HepG2 (cell line): ENCODE data around the gene SLC9A9. TPM values are rescaled to one million over a fixed set of nuclear protein-coding genes. Genes with fewer than 3 reads are reported as not detected.

ENCODE experiments used
- ATAC-seq: fragments of 200-7000 bp; cut with Tn5 transposase; 3 replicates; pipeline ENCODE4 v1.9.1; 2020; ENCODE audit warnings: mild to moderate bottlenecking, moderate library complexity
- BruUV-seq: library from RNA; stranded (reverse); fragments of 400-500 nt; replicated peaks from 2 replicates; lab custom pipeline; 2021; lab: Mats Ljungman, UMichigan
- CTCF ChIA-PET: fragments of 300-600 bp; formaldehyde crosslinking; extraction: SDS; loops from one replicate; lab custom pipeline; 2021; ENCODE audit warnings: low total read pairs, inconsistent platforms, low intra/inter-chr PET ratio; lab: Yijun Ruan, JAX
- POLR2A ChIA-PET: fragments of 350-600 bp; sonication (Branson Sonifier 250); formaldehyde crosslinking; loops from one replicate; lab custom pipeline; 2020; ENCODE audit warnings: antibody characterized with exemption, inconsistent platforms; lab: Yijun Ruan, JAX
- DNase-seq: peaks from one replicate; pipeline ENCODE4 v3.0.0-alpha.2; 2015; ENCODE audit warnings: low spot score
- FAIRE-seq: peaks from 3 replicates; lab custom pipeline; 2011; peaks lifted over from hg19 to GRCh38; lab: Jason Lieb, UNC
- H2AFZ ChIP-seq: one replicate; pipeline ENCODE4 v1.6.1; 2011; ENCODE audit warnings: low read length, inconsistent platforms
- H3K27ac ChIP-seq: fragments of 300-600 bp; 3 replicates; pipeline ENCODE4 v1.8.0; 2011; ENCODE audit warnings: mixed run types, mild to moderate bottlenecking, mixed read lengths, low read length, inconsistent platforms; ENCODE audit not compliant: insufficient read depth; ENCODE audit errors: extremely low read length
- H3K27me3 ChIP-seq, 2 experiments: fragments of 200-600 bp in 1 of 2; 2 replicates in 1 of 2; 3 replicates in 1 of 2; pipeline versions ENCODE4 v1.6.0 to v1.8.0; 2011; ENCODE audit warnings: low read length in 2 of 2, mild to moderate bottlenecking in 2 of 2, moderate library complexity in 2 of 2, inconsistent platforms in 1 of 2; ENCODE audit not compliant: insufficient read depth in 2 of 2, control insufficient read depth in 1 of 2
- H3K36me3 ChIP-seq, 2 experiments: fragments of 200-600 bp in 1 of 2; replicated peaks in 1 of 2; 2 replicates in 1 of 2; 3 replicates in 1 of 2; pipeline versions ENCODE4 v1.5.1 to v1.8.0; 2011; ENCODE audit warnings: low read length in 2 of 2, inconsistent platforms in 1 of 2; ENCODE audit not compliant: insufficient read depth in 2 of 2, control insufficient read depth in 1 of 2
- H3K4me1 ChIP-seq: 2 replicates; pipeline ENCODE4 v1.5.1; 2012; ENCODE audit warnings: low read length, inconsistent platforms; ENCODE audit not compliant: insufficient read depth
- H3K4me2 ChIP-seq: 2 replicates; pipeline ENCODE4 v1.6.0; 2011; ENCODE audit warnings: low read depth, low read length, inconsistent platforms
- H3K4me3 ChIP-seq, 3 experiments: fragments of 200-600 bp in 1 of 3; sonication (generic), shearing (Covaris generic) in 1 of 3; replicated peaks in 1 of 3; 2 replicates each; pipeline ENCODE4 v1.5.1; 2011 to 2016; ENCODE audit warnings: low read length in 3 of 3, inconsistent platforms in 2 of 3, low read depth in 2 of 3, mild to moderate bottlenecking in 2 of 3, control low read depth in 1 of 3, mixed read lengths in 1 of 3; ENCODE audit not compliant: insufficient read depth in 1 of 3
- H3K79me2 ChIP-seq: one replicate; pipeline ENCODE4 v1.6.1; 2011; ENCODE audit warnings: low read length, inconsistent platforms; ENCODE audit not compliant: insufficient read depth
- H3K9ac ChIP-seq: 2 replicates; pipeline ENCODE4 v1.6.0; 2011; ENCODE audit warnings: mild to moderate bottlenecking, low read depth, low read length, inconsistent platforms; ENCODE audit not compliant: insufficient read depth
- H3K9me3 ChIP-seq: 2 replicates; pipeline ENCODE4 v1.5.1; 2012; ENCODE audit warnings: mild to moderate bottlenecking, low read length
- H4K20me1 ChIP-seq: 2 replicates; pipeline ENCODE4 v1.6.0; 2011; ENCODE audit warnings: inconsistent platforms, mild to moderate bottlenecking, low read length, moderate library complexity; ENCODE audit not compliant: insufficient read depth
- IRX3 ChIP-seq: sonication (generic); formaldehyde crosslinking; IDR thresholded peaks from 2 replicates; pipeline ENCODE4 v1.8.1; 2023; ENCODE audit warnings: mild to moderate bottlenecking, low read depth, missing genetic modification reagents, borderline replicate concordance
- PRMT3 ChIP-seq: sonication (generic); formaldehyde crosslinking; IDR thresholded peaks from 2 replicates; pipeline ENCODE4 v1.8.1; 2022; ENCODE audit warnings: low read depth, mild to moderate bottlenecking, moderate library complexity, missing genetic modification reagents, borderline replicate concordance
- SOX13 ChIP-seq, 3 experiments: fragments of 450-650 bp in 1 of 3; sonication (generic) in 1 of 3; formaldehyde crosslinking in 1 of 3; IDR thresholded peaks in 2 of 3; conservative IDR thresholded peaks in 1 of 3; 2 replicates each; pipeline versions ENCODE4 v1.5.0 to v1.6.1; 2016 to 2020; ENCODE audit warnings: antibody characterized with exemption in 1 of 3, mild to moderate bottlenecking in 1 of 3, missing compliant biosample characterization in 1 of 3, missing genetic modification reagents in 1 of 3, moderate library complexity in 1 of 3
- SOX5 ChIP-seq: IDR thresholded peaks from 2 replicates; pipeline ENCODE4 v1.6.1; 2016; ENCODE audit warnings: borderline replicate concordance
- SUZ12 ChIP-seq: fragments of 150-350 bp; IDR thresholded peaks from 2 replicates; pipeline ENCODE4 v1.6.1; 2014; ENCODE audit warnings: low read depth, low read length
- ZBTB3 ChIP-seq: sonication (generic); formaldehyde crosslinking; IDR thresholded peaks from 2 replicates; pipeline ENCODE4 v1.4.0; 2020; ENCODE audit warnings: low read depth, mild to moderate bottlenecking, moderate library complexity, missing genetic modification reagents, borderline replicate concordance
- ZNF609 ChIP-seq: sonication (generic); formaldehyde crosslinking; IDR thresholded peaks from 2 replicates; pipeline ENCODE4 v1.4.0; 2020; ENCODE audit warnings: mild to moderate bottlenecking, missing genetic modification reagents, borderline replicate concordance
- WGBS: methylation state at CpG from one replicate; pipeline ENCODE4 v1.1.6; 2017; ENCODE audit warnings: low lambda C conversion rate; 5-methylcytosine and 5-hydroxymethylcytosine counted together
- in situ Hi-C: cut with HindIII; loops from 2 replicates; pipeline ENCODE4 v1.10.0; 2017; ENCODE audit warnings: low pct_unique_long_range_greater_than_20kb; ENCODE audit not compliant: extremely low pct_ligation_motif_present
- intact Hi-C: fragments of 100-400 bp; cut with micrococcal nuclease; formaldehyde crosslinking; loops from one replicate; pipeline ENCODE4 v1.10.0; 2022; ENCODE audit not compliant: unreplicated experiment
- polyA plus RNA-seq, 8 experiments: library from polyadenylated mRNA; depleted of rRNA in 3 of 8; stranded (reverse) in 7 of 8; unstranded in 1 of 8; fragments of >200 nt; fragmentation: Illumina TruSeq in 4 of 8; extraction: Trizol in 4 of 8; gene quantifications; 2 replicates each; pipeline versions ENCODE4 v1.2.1 to v1.2.3, GENCODE V29; 2011 to 2016; ENCODE audit warnings: low read depth in 4 of 8, missing spikeins in 1 of 8, mixed read lengths in 1 of 8; ENCODE audit not compliant: insufficient read depth in 1 of 8
- total RNA-seq, 5 experiments: library from RNA; depleted of rRNA; stranded (reverse); fragments of >200 nt; fragmentation: Illumina TruSeq; extraction: Trizol; gene quantifications; 2 replicates each; pipeline ENCODE4 v1.2.3, GENCODE V29; 2016; ENCODE audit warnings: low read depth in 1 of 5

SLC9A9 gene
- total and polyA plus RNA-seq, 2 of the 13 experiments (the other 11 are each of a cell fraction or from before 2014, with no cell fraction given), result not detected

GRCh38 chr3:143736205-143736997 is 111.9 kb downstream of the SLC9A9 start (continued):
- no peak for TF ChIP-seq ZNF609 (CRISPR knock-in tag)

- in situ Hi-C loops, result no loop called here
- H3K9me3 ChIP-seq, result no peaks in the 10 kb centered on the region
- TF ChIP-seq PRMT3 (CRISPR knock-in tag), result no peak
- TF ChIP-seq SUZ12, result no peak
- TF ChIP-seq SOX13 (IDR thresholded peaks at IDR 0.05), result no peak
- no peak for TF ChIP-seq SOX13 (CRISPR knock-in tag; conservative IDR thresholded peaks at IDR 0.05 in 1 of 2, IDR thresholded peaks at IDR 0.05 in 1 of 2)
- no peak for TF ChIP-seq ZBTB3 (CRISPR knock-in tag)
- no peak for TF ChIP-seq IRX3 (CRISPR knock-in tag)
- no peak for TF ChIP-seq SOX5 (CRISPR knock-in tag)
- no peak for ATAC-seq
- H2AFZ ChIP-seq, result no peak overlapping the region
- no peaks in the 10 kb centered on the region for H3K27me3 ChIP-seq
- no peak overlapping the region for H3K9ac ChIP-seq
- FAIRE-seq, result no peak
- POLR2A ChIA-PET, result no interaction called here
- H3K27ac ChIP-seq, result no peak overlapping the region
- no peaks in the 10 kb centered on the region for H3K36me3 ChIP-seq
- WGBS, result 6% methylated on average over 2 of the region's 2 CpGs
- no peaks in the 10 kb centered on the region for H3K79me2 ChIP-seq
- no peak overlapping the region for H3K4me3 ChIP-seq
- no TSS peak for BruUV-seq
- no peaks in the 10 kb centered on the region for H4K20me1 ChIP-seq
- intact Hi-C loops, result no loop called here
- DNase-seq, result no peak
- no peaks in the 10 kb centered on the region for H3K4me1 ChIP-seq
- H3K4me2 ChIP-seq, result no peak overlapping the region
- CTCF ChIA-PET, result no interaction called here
These were observed 116.5 kb downstream of the SLC9A9 start for GRCh38 chr3:143731776-143732175.
